ENCODE data around the gene SEC14L2. TPM values are rescaled to one million over a fixed set of nuclear protein-coding genes. Genes with fewer than 3 reads are reported as not detected.

SEC14L2 gene
- 12.7 and 25.3 TPM in 2 replicates for total RNA-seq

DNA sequence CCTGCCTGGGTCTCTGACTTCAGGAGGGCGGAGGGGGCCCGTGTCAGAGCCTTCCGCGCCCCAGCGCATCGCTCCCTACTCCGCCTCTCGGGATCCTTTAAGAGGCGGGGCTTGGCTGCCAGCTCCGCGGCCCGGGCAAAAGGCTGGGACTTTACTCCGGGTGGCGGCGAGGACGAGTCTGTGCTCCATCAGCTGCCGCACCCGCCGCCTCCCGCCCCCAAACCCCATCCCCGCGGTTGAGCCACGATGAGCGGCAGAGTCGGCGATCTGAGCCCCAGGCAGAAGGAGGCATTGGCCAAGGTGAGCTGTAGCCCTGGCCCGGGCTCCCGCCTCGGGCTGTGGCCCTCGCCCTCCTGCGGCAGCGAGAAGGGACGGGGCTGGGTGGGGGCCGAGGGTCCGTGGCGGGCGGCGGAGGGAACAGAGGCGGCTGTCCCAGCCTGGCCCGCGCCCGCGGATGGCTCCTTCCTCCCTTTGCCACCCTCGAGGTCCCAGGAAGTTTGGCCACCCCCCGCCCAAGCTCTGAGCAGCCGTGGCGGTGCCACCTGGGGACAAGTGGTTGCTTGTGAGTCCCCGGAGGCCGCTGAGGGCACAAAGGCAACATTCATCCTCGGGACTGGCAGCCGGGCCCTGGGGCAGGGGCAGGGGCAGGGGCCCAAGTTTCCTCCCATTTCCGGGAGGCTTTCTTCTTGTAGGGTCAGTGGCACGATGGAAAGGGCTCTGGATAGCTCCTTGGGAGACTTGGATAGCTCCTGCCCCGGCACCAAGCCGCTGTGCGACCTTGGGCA is at the start of gene SEC14L2:
TSS of gene SEC14L2 (plus strand) at position 148 of the 785 bp plus-strand sequence. CDS start at position 247, 99 bp downstream.

DNA sequence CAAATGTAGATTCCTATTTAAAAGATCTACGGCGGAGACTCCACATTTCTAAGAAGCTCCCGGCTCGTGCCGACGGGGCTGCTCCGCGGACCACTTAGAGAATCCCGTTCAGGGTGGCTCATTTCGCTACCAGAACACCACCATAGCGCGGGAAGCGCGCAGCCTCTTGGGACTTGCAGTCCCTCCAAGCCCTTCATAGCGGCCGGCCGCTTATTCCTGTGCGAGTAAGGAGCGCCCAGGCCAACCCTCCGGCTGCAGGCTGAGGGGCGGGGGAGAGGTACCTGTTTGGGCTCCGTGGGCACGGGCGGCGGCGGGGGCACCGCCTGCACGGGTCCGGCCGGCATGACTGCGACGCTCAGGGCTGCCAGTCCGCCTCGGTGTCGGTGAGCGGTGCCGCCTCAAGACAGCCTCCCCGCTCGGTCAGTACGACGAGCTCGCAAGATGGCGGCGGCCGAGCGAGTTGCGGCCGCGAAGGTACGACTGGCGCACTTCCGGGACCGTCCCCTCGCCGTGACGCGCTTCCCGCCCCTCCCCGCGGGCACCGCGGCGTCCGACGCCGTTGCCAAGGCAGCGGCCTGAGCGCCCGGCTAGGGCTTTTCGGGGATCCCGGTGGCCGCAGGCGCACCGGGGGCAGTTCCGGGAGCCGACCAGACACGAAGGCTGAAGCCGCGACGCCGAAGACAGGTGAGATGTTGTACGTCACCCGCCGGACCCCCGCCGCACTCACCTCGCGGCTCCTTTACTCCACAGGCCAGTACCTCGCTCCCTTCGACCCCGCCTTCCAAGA is 40.2 kb upstream of the SEC14L2 start, which contains the start of the genes CCDC157 and SF3A1:
TSS of gene CCDC157 (plus strand) at position 559 of the 787 bp plus-strand sequence. CDS start 8,994 bp downstream, outside the sequence.
TSS of gene SF3A1 (minus strand) at position 446 of the 787 bp plus-strand sequence. CDS start at position 344, 102 bp downstream.

DNA sequence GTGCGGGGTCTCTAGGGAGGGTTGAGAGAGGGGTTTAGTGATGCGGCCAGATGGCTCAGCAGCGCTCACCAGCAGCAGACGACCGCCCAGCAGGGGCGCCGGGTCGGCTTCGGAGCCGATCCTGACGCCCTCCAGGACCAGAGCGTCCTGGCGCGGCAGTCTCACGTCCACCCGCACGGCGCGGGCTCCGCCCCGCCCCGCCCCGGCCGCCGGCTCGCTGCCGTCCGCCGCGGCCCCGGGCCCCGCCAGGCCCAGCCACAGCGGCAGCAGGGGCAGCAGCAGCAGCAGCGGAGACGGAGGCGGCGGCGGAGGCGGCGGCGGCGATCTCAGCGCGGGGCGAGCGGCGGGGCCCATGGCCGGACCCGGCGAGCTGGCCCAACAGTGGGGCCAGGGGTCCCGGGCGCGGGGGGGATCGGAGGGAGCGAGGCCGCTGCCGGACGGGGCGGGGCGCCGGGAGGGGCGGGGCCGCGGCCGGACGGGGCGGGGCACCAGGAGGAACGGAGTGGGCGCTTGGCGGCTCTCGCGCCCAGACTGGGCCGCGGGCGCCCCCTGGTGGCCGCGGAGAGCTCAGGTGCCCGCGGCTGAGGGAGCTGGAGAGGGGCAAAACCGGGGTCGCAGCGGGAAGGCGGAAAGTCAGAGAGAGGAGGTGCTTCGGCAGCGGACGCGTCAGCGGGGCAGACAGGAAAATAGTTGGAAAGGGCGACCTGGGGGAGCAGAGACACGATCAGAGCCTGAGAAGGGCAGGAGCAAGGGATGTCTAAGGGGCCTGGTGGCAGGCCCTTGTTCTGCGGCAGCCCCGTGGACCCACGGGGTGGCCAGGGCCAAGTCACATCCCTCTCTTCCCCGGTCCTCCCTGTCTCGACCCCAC is 9.6 kb upstream of the SEC14L2 start, which contains the start of gene RNF215:
TSS of gene RNF215 (minus strand) at position 452 of the 868 bp plus-strand sequence. CDS start at position 354, 98 bp downstream.

DNA sequence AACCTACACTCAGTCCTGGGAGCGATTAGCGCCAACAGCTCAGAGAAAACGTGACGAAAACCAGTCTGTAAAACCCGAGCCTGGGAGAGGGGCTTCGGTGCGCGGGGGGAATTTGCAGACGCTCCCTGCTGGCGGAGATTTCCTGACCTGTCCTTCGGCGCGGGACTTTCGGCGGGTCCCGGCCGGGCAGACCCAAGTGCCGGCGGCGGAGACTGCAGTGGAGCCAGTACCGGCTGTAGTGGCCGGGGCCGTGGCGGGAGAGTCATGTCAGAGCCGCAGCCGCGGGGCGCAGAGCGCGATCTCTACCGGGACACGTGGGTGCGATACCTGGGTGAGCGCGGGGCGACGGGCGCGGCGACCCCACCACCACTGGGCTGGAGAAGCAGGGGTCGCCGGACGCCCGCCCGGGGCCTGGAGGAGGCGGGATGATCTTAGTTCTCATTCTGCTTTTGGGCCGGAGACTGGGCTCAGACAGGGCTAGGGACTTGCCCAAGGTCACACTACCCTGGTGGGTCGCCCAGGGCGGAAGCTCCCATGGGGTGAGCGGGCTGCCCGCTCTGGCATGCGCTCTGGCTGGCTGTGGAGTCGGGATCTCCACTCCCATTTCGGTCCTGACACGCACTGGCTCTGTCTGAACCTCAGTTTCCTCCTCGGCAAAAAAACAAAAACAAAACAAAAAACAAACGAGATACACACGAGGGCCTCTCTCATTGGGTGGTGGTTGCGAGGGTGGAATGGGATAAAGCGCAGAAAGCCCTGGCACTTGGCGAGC is 29.0 kb downstream of the SEC14L2 start, which contains the start of gene MTFP1:
TSS of gene MTFP1 (plus strand) at position 153 of the 772 bp plus-strand sequence. CDS start at position 265, 112 bp downstream.

DNA sequence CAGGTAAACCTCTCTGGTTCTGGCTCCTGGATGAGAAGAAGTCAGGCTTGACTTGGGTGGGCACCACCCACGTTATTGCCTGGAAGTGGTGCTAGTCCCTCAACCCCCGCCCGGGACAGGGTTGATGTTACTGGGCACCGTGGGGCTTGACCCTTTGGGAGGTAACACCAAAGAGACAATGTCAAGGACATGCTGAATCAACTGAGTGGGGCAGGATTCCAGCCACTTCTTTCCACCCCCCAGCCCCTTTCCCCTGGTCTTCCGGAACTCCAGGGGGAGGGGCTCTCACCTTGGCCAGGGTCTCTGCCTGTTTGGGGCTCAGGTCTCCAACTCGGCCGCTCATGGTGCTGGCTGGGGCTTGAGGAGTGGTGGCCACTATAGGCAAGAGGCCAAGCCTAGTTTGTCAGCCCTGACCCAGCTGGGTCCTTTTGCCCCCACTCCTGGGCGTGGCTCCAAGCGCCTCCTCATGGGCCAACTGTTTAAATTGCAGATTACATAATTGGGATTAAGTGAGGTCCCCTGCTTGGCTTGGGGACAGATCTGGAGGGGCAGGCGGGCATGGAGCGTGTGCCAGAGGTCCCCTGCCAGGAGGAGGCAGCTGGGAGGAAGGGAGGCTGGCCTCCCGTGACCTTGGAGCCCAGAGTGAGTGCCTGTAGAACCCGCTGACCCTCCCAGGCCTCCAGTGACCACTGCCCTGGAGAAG is 74.9 kb downstream of the SEC14L2 start, which contains the start of gene SEC14L3:
TSS of gene SEC14L3 (minus strand) at position 402 of the 703 bp plus-strand sequence. CDS start at position 343, 59 bp downstream.

Other genes starting within 250 kb of the SEC14L2 start
- gene LIF, start 150.3 kb upstream of the SEC14L2 start, total RNA-seq = 10.6 and 40.4 TPM in 2 replicates
- gene OSM, start 130.2 kb upstream of the SEC14L2 start, total RNA-seq = not detected in 2 replicates
- gene CASTOR1, start 107.5 kb upstream of the SEC14L2 start, total RNA-seq = 6.4 and 18.0 TPM in 2 replicates
- 22.8 and 26.3 TPM in 2 replicates for gene TBC1D10A, start 70.1 kb upstream of the SEC14L2 start, total RNA-seq
- gene SF3A1, start 40.1 kb upstream of the SEC14L2 start, total RNA-seq = 19.2 and 23.0 TPM in 2 replicates
- 2.3 and 4.0 TPM in 2 replicates for gene CCDC157, start 40.0 kb upstream of the SEC14L2 start, total RNA-seq
- 21.8 and 37.4 TPM in 2 replicates for gene RNF215, start 9.6 kb upstream of the SEC14L2 start, total RNA-seq
- 4.7 and 8.4 TPM in 2 replicates for gene MTFP1, start 28.8 kb downstream of the SEC14L2 start, total RNA-seq
- not detected in 2 replicates for gene SEC14L3, start 75.0 kb downstream of the SEC14L2 start, total RNA-seq
- 0.50 TPM in 1 of 2 replicates, not detected in the other for gene SEC14L4, start 108.7 kb downstream of the SEC14L2 start, total RNA-seq
- under 0.01 and 0.17 TPM in 2 replicates for gene SEC14L6, start 149.7 kb downstream of the SEC14L2 start, total RNA-seq
- 0.15 and 0.17 TPM in 2 replicates for gene GAL3ST1, start 177.6 kb downstream of the SEC14L2 start, total RNA-seq
- 68.9 and 86.8 TPM in 2 replicates for gene PES1, start 194.9 kb downstream of the SEC14L2 start, total RNA-seq
- gene TCN2, start 210.2 kb downstream of the SEC14L2 start, total RNA-seq = 9.2 and 17.0 TPM in 2 replicates
- 10.0 and 13.9 TPM in 2 replicates for gene SLC35E4, start 238.8 kb downstream of the SEC14L2 start, total RNA-seq

Measured in smooth muscle cell of trachea (primary cell).